Left lung (tissue), 10 donors: ENCODE measurements around the gene HECTD1. TPM values are rescaled to one million over a fixed set of nuclear protein-coding genes. Genes with fewer than 3 reads are reported as not detected.
A peak's percentile ranks its signal among the peaks of the same experiment; 100 is the strongest.
"Not testable (repeated sequence)": the region's sequence is repeated elsewhere in the genome, so short reads cannot be mapped to it uniquely, and the experiment has no call there.

Source experiments
- ATAC-seq: fragments of 200-7000 bp; cut with Tn5 transposase; one replicate; pipeline ENCODE4 v1.9.1; 2020; ENCODE audit warnings: moderate library complexity
- DNase-seq, 4 donors: peaks; one replicate each; pipeline ENCODE4 v3.0.0-alpha.2; 2013 to 2020
- H3K27ac ChIP-seq, 2 donors: fragments of 200-600 bp; sonication (generic) in 1 of 2; one replicate each; pipeline versions ENCODE4 v1.5.0 to v1.8.0; 2020 to 2021
- H3K27me3 ChIP-seq, 2 donors: fragments of 200-600 bp; sonication (generic) in 1 of 2; one replicate each; pipeline versions ENCODE4 v1.5.0 to v1.8.0; 2020 to 2021
- H3K36me3 ChIP-seq, 2 donors: fragments of 200-600 bp; sonication (generic) in 1 of 2; one replicate each; pipeline versions ENCODE4 v1.5.0 to v1.8.0; 2020 to 2021
- H3K4me1 ChIP-seq, 2 donors: fragments of 200-600 bp; one replicate each; pipeline ENCODE4 v1.8.0; 2021
- H3K4me3 ChIP-seq, 2 donors: fragments of 200-600 bp; sonication (generic) in 1 of 2; one replicate each; pipeline versions ENCODE4 v1.5.0 to v1.8.0; 2020 to 2021; ENCODE audit warnings: mild to moderate bottlenecking in 1 of 2
- H3K9me3 ChIP-seq, 2 donors: fragments of 200-600 bp; sonication (generic) in 1 of 2; one replicate each; pipeline versions ENCODE4 v1.5.0 to v1.8.0; 2020 to 2021
- CTCF ChIP-seq, 2 donors: fragments of 200-600 bp; sonication (generic) in 1 of 2; IDR thresholded peaks; one replicate each; pipeline versions ENCODE4 v1.5.0 to v1.8.0; 2021; ENCODE audit warnings: antibody characterized with exemption in 2 of 2
- intact Hi-C, 2 donors: fragments of 100-400 bp; cut with DNase I; formaldehyde crosslinking; loops; one replicate each; pipeline versions ENCODE4 v1.11.2 to v1.14.2; 2022
- polyA plus RNA-seq, 6 donors: library from polyadenylated mRNA; unstranded; fragments of 120-200 nt; gene quantifications; one replicate each; pipeline ENCODE4 v1.2.1, GENCODE V29; 2013; ENCODE audit not compliant: insufficient read length in 6 of 6
- total RNA-seq, 2 donors: library from RNA; stranded (reverse); fragmentation: NEBNext Ultra II Directional; extraction: Animal tissue kit (Norgen Biotek cat#: 25700); gene quantifications; one replicate each; pipeline ENCODE4 v1.2.1, GENCODE V29; 2021
- donor health status: DM: no; HTN: yes; CAD: no.
- donor health status: DM: no; HTN: no; CAD: no.

Gene HECTD1
- total and polyA plus RNA-seq, 8 donors = 160 to 203 (median 192) TPM

- H3K9me3 ChIP-seq = no peaks in the 10 kb centered on the region
- TF ChIP-seq CTCF (IDR thresholded peaks at IDR 0.05) = no peak
- H3K36me3 ChIP-seq = peaks cover 0 to 3% of the 10 kb centered on the region in 2 donors
- DNase-seq (no peak), ATAC-seq (peak; percentile 91)
- intact Hi-C loops = no loop called here
- no peaks in the 10 kb centered on the region for H3K27me3 ChIP-seq
- no peak overlapping the region for H3K4me3 ChIP-seq
- H3K27ac ChIP-seq = peak overlapping the region; percentile 66 to 70
- peaks cover 5 to 21% of the 10 kb centered on the region in 2 donors for H3K4me1 ChIP-seq
Observed at GRCh38 chr14:31068235-31068634, 139.4 kb downstream of the HECTD1 start.

GRCh38 chr14:31062908-31063307 lies 144.7 kb downstream of the HECTD1 start:
- DNase-seq, H3K27ac ChIP-seq, H3K27me3 ChIP-seq, H3K4me3 ChIP-seq, intact Hi-C loops, H3K9me3 ChIP-seq, ATAC-seq, H3K36me3 ChIP-seq: not testable (repeated sequence)
- peaks cover 12 to 17% of the 10 kb centered on the region in 2 donors for H3K4me1 ChIP-seq

- Histone ChIP-seq H3K36me3 (no peaks in the 10 kb centered on the region), H3K27me3 (no peaks in the 10 kb centered on the region), H3K27ac (no peak overlapping the region), H3K4me3 (no peak overlapping the region), H3K9me3 (no peaks in the 10 kb centered on the region), H3K4me1 (peaks cover 8 to 12% of the 10 kb centered on the region in 2 donors)
- intact Hi-C loops = no loop called here
- no peak for TF ChIP-seq CTCF (IDR thresholded peaks at IDR 0.05)
- peak; percentile 55 for ATAC-seq
- DNase-seq = no peak
Observed at GRCh38 chr14:31060253-31060875, 147.2 kb downstream of the HECTD1 start.

GRCh38 chr14:31059152-31059924 lies 148.3 kb downstream of the HECTD1 start:
- Histone ChIP-seq H3K36me3 (no peaks in the 10 kb centered on the region), H3K4me1 (peaks cover 8 to 12% of the 10 kb centered on the region in 2 donors), H3K27me3 (no peaks in the 10 kb centered on the region), H3K9me3 (no peaks in the 10 kb centered on the region), H3K27ac (peak overlapping the region; percentile 7 to 26), H3K4me3 (no peak overlapping the region)
- peak; percentile 65 for ATAC-seq
- no peak for TF ChIP-seq CTCF (IDR thresholded peaks at IDR 0.05)
- intact Hi-C loops = no loop called here
- DNase-seq = peak in 2 of 4 donors; percentile 28 to 46

- no peak overlapping the region for H3K27ac ChIP-seq
- no peaks in the 10 kb centered on the region for H3K27me3 ChIP-seq
- intact Hi-C loops = no loop called here
- DNase-seq (no peak), ATAC-seq (no peak)
- H3K4me1 ChIP-seq = peaks cover 8 to 12% of the 10 kb centered on the region in 2 donors
- no peak overlapping the region for H3K4me3 ChIP-seq
- H3K36me3 ChIP-seq = no peaks in the 10 kb centered on the region
- no peaks in the 10 kb centered on the region for H3K9me3 ChIP-seq
- TF ChIP-seq CTCF (IDR thresholded peaks at IDR 0.05) = no peak
Observed at GRCh38 chr14:31057701-31058364, 149.8 kb downstream of the HECTD1 start.
